Iris pigment epithelial cell (primary cell): ENCODE data around the gene SART3.
"Not testable (repeated sequence)": the region's sequence is repeated elsewhere in the genome, so short reads cannot be mapped to it uniquely, and the experiment has no call there.

Experiments used
- DNase-seq: peaks from one replicate; pipeline ENCODE4 v3.0.0-alpha.2; 2011; ENCODE audit warnings: low read depth

Gene SART3

DNA sequence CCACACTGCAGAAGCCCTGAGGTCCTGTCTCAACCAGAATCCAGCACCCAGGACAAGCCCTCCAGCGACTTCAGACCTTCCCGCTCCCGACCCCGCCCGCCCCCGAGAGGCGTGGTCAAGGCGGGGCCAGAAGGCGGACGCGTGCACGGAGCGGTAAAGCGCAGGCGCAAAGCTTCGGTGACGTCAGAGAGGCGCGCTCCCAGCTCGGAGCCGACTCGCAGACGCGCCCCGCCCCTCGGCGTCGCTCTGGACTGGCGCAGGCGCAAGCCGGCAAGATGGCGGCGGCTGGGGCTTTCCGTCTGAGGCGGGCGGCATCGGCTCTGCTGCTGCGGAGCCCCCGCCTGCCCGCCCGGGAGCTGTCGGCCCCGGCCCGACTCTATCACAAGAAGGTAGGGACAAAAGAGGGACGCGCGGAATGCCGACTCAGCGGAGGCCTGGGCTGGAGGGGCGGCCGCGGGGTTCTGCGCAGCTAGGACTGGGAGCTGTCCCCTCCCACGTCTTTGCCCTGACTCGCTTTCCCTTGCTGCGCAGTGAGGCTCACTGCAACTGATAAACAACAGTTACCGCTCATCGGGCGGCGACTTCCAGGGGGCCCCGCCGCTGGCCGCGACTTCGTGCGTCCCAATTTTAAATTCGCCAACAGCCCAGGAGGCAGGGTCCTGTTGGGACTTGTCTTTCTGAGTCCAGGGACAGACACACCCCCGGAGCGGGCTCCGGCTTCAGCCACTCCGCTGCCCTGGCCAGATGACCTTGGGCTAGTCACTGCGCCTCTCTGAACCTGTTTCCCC is 1.6 kb upstream of the SART3 start, which contains the start of gene ISCU:
Gene ISCU, plus strand, starts transcription at position 249 of the 788 bp plus-strand sequence. Its CDS starts 27 bp downstream, at position 276.
- peak; percentile 96 for DNase-seq

DNA sequence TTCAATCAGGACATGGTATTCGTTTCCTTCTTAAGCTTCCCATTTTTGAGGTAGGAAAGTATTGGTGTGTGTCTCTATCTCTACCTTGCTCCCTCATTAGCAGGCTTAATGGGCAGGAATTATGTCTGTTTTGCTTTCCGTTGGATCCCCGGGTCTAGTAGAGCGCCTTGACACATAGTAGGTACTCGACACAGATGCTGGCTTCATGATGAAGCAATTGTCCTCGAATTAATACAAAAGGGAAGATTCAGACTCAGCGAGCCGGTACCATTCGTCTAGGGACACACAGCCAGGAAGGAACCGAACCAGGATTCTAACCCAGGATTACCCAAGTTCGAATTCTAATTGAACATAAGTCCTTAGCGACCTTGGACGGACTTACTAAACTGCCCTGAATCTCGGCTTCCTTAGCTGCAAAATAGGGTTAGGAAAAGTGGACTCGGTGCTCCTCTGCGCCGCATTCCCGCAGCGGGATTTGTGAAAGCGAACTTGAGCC is 927 bp upstream of the SART3 start:
- no peak for DNase-seq

DNA sequence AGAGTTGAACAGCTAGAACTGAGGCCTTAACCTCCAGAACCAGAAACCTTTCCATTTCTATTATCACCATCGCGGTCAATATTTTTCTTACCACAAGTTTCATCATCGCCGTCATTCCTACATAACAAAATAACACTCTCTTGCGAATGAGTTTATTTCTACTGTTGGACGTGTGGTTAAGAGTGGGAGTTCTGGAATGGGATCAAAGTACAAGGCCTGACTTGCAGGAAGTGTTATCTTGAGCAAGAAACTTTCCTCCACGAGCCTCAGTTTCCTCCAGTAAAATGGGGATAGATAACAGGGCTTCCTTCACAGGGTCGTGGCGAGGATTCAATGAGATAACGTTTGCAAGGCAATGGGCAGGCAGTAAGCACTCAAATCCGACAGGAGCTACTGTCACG is 652 bp downstream of the SART3 start:
- DNase-seq: peak; percentile 95

DNA sequence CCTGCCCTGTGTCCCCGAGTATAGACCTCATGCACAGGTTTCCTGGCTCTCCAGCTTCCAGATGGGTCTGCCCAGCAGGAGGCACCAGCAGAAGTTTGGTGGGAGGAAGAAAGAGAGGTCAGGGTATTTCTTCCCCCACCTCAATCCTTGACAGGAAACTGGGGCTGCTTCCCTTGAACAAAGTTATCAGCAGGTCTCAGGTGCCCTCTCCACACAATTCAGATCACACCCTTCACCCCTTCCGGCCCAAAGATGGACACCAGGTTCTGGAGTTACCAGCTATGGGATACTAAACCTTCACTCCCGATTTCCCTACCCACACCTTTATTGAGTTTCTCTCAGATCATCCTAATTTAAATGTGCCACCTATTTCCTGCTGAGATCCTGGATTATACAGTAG is 1.2 kb downstream of the SART3 start:
- no peak for DNase-seq

DNA sequence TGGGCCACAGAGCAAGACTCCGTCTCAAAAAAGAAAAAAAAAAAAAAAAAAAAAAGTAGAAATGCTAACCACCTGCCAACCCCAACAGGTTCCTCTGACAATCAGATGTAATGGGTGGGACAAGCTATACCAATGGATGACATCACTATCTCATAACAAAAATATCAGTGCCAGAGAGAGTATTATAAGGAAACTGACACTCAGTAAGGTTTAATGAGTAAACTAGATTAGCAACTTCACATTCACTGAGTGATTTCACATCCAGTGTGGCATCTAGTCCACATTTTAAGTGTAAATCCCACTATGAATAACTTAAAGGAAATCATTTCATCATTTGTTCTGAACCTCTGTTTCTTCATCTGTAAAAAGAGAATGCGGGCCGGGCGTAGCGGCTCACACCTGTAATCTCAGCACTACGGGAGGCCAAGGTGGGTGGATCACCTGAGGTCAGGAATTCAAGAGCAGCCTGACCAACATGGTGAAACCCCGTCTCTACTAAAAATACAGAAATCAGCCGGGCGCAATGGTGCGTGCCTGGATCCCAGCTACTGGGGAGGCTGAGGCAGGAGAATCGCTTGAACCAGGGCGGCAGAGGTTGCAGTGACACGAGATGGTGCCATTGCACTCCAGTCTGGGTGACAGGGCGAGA is 1.8 kb downstream of the SART3 start:
- DNase-seq: no peak

DNA sequence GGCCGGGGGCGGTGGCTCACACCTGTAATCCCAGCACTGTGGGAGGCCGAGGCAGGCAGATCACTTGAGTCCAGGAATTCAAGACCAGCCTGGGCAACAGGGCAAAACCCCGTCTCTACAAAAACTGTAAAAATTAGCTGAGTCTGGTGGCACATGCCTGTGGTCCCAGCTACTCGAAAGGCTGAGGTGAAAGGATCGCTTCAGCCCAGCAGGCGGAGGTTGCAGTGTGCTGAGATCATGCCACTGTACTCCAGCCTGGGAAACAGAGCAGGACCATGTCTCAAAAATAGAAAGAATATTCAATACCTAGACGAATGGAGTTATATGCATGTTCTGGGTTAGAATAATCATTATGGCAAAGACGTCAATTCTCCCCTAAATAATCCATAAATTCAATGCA is 5.6 kb downstream of the SART3 start:
- DNase-seq: not testable (repeated sequence)

DNA sequence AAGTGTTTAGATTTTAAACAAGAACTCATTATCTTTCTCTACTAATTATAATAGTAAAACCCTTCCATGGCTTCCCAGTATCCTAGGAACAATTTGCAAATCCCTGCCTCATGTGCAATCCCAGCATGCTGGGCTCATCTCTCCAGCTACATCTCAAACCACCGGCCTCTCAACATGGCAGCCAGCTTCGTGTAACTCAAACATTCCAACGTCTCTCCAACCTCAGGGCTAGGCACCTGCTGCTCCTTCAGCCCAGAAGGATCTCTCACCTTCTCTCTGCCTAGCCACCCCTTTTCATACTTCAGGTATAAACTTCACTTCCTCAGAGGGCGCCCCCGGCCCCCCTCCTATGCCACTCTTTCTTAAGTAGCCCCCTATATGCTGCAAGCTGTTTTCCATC is 7.2 kb downstream of the SART3 start:
- DNase-seq: no peak

DNA sequence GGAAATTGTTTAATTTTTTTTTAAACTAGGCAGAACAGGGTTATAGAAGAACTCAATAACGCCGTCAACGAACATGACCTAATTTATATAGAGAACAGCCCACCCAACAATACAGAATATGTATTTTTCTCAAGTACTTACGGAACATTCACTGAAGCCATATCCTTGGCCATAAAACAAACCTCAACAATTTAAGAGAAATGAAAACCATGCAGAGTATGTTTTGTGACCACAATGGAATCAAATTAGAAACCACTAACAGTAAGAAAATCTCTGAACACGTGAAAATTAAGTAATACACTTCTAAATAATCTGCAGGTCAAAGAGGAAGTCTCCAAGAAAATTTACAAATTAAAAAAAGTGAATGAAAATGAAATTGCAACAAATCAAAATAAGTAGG is 9.4 kb downstream of the SART3 start:
- DNase-seq: peak; percentile 85

DNA sequence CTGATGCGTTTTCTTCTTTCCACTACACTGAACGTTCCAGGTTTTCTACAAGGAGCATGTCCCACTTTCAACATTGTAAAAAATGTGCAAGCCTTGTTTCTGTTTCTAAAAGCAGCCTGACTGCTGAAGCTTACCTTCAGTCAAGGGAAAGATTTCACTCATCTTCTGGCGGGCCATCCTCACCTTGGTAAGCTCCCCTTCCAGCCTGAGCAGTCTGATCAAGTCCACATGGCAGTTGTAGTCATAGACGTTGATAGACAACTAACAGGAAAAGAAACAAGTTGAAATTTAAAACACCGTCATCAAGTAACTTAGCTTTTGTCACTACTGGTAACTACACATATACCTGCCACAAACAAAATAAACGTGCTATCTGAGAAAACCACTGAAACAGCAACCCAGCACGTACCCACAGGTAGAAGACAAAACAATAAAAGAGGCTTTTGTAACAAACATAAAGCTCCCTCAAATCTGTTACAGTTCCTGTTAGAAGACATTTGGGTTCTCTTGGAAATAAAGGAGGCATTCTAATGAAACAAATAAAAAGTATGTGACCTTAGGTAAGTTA is 11.9 kb downstream of the SART3 start:
- no peak for DNase-seq

DNA sequence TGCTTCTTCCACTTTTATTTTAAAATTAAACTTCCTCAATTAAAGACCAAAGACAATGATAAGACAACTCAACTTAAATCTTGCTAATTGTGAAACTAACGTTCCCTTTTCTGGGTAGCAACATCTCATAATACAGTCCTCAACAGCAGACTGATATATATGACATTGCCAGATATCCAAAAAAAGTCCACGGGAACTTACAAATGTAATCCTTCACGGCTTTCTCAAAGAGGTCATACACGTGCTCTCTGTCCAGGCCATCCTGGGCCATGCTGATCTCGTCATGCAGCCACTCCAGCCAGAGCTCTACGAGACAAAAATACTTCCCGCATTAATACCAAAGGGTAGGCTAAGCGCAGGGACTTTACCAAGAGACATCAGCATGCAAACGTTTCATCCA is 13.3 kb downstream of the SART3 start:
- DNase-seq: no peak

DNA sequence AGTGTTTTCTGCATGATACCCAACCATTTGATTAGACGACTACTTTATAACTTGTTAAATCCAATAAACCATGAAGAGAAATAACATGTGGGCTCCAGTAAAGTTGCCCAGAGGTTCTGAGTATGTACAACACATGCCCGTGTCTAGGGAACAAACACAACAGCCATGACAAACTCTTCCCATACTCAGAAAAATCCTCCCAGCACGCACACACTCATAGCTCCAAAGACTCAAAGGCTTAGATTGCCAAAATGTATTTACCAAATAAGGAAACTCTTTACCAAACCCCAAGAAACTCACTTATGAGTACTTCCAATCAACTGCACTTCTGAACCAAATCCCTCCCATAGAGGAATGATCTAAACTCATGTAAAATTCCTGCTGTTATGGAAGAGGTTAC is 17.3 kb downstream of the SART3 start:
- DNase-seq: no peak

DNA sequence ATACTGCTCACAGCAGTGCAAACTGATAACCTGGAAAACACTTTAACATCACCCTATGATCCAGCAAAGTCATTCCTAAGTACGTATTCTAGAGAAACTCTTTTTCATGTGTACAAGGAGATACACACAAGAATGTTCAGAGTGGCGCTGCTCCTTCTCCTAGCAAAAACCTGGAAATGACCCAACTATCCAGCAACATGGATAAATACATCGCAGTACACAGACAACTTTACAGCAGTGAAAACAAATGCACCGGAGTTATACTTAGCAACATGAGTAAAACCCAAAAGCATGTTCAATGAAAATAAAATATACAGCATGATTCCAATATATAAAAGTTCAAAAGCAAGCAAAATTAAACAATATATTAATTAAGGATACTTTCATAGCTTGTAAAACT is 18.7 kb downstream of the SART3 start:
- no peak for DNase-seq

DNA sequence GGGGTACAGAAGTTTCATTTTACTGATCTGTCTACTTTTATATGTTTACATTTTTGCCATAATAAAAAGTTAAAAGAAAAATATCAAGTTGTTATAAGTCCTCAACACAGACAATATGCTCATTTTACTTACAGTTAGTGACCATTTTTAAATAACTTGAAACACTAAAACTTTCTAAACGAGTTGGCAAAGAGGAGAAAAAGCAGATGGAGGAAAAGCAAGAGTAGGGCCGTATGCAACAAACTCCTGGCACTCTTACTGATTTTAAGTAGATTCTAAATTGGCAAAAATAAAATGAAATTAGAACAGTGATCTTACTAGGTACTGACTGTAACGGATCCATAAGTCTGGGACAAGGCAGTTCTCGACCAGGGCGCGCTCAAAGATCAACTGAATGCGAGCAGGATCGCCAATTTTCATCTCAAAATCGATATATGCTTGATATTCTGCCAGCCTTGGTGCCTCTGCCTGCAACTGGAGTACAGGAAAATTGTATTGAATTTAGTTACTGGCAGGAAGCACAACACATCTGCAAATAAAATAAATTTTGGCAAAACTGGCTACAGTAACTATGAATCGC is 22.3 kb downstream of the SART3 start:
- no peak for DNase-seq

DNA sequence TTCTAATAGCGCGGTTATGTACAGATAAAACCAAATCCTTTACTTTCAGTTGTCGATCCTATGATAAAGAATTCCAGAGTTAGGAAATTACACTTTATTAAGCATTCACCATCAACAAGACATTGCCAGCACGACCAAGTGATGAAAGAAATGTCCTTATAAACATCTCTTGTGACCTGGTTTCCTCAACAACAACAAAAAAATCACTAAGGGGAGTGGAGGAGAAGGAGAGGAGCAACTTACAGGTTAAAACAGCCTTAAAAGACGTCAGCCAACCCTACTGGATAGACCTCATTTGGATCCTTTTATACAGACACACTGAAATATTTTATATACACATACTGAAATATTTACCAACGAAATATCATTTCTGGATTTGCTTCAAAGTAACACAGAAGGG is 22.8 kb downstream of the SART3 start:
- DNase-seq: no peak

DNA sequence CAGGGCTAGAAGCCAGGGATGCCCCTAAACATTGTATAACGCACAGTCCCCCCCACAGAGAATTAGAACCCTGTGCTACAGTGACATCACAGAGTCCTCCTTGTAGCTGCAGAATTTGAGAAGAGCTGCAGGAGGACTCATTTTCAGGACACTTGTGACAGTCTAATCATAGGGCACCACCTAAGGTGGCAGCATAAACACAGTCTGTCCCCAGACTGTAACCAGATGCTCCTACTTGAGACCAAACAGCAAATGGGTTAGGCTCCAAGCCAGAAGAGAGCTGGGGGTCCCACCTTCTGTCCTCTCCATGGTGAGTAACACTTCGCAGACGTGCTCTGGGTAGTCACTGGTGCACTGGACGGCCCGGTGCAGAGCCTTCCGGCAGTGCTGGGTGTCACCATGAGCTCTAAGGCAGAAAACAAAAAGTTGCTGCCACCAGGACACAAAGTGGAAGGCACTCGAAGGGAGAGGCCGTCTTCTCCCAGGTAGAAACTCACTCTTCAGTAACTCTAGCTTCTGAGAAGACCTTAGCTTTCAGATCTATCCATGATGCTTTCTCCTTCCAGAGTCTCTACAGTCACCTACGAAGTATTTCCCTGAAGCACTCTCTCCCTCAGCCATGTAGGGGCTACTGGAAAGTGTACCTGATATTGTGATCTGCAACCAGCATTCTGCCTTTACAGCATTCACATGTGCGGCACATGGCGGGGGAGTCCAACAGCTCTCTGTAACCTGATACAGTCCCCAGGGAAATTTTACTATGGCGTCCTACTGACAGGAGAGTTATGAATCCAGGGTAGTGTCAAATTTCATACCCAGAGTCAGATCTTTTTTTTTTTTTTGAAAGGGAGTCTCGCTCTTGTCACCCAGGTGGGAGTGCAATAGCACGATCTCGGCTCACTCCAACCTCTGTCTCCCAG is 28.8 kb downstream of the SART3 start:
- DNase-seq: peak; percentile 45

DNA sequence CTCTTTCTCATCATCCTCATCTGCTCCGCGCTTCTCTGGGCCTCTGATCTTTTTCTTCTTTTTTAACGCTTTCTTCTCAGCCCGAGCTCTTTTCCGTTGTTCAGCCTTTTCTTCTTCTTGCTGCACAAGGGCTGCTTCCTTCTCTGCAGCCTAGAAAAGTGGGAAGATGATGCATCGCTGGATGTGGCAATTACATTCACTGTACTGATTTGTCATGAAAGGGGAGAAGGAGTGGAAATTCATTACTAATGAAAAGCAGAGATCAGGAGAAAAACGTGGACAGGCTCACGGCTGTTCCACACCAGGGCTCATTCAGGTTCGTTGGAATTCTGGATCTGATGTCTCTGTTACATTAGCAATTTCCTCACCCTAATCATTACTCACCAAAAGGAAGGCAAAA is 30.8 kb downstream of the SART3 start:
- DNase-seq: no peak

DNA sequence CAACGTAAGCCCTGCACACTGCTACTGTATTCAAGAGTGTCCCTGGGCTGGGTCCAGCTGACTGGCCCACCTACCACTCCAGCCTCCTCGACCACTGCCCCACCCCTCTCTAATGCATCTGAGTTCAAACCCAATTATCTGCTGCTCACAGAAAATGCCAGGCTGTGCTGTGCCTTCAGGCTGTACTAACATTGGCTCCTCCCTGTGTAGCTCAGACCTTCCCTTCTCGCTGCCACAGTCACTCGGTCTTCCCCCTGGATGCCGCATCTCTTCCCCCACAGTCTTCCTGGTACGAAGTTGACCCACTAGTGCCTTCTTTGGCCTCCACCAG is 33.8 kb downstream of the SART3 start:
- DNase-seq: no peak

DNA sequence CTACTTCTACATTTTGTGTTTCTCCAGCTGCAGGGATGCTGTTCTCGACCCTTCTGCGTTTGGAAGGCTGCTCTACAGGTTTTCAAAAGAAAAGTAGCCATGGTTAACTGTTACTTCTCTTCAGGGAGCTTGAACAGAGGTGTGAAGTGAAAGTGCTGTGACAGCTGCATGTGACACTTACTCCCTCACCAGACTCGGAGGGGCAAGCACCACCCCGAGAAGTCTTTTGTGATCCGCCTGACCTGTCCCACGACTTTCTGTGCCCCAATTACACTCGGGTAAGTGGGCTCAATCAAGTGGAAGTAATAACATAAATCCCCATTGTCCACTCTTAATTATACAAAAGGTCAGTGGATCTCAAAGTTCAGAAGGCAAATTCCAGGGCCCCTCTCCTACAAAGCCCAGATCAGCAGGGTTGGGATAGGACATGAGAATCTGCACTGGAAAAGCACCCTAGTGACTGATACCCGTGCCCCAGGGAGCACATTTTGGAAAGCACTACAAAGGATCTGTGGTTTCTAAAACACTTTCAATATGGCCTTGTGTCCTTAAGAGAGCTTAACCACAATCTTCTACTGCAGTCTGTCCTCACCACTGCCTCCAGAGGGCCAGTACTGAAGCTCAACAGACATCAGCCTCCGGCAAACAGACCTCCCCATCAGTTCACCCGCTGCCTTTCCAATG is 34.3 kb downstream of the SART3 start:
- peak; percentile 52 for DNase-seq

DNA sequence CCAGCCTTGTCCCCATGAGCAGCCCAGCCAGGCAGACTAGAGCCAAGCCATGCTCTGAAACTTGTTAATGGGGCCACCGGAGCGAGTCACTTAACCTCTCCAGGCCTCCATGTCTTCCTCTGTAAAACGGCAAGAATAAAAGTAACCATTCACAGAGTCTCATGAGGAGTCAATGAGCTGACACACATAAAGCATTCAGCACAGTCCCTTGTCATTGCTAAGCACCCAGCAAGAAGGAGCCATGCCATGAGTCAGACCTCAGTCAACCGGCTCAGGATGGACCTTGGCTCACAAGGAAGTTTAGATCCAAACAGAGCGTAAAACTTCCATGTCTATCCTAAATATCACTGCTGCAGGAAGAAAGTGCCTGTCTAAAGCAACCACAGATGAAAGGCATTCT is 35.3 kb downstream of the SART3 start:
- peak; percentile 41 for DNase-seq

DNA sequence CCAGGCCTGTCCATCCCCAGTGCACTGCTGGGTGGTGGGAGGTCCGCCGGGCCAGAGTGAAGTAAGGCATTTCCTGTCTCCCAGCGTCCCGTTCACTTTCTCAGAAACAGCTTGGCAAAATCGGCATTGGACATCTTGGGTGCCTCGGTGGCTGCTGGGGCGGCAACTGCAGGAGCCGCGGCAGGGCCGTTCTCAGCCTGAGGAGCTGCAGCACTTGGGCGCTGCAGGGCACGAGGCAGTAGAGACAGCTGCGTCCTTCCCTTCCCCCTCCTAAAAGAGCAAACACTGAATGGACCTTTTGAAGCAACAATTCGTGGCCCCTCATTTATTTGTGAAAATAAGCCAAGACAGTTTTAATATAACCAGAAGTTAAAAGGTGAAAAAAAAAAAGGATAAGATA is 37.6 kb downstream of the SART3 start:
- no peak for DNase-seq

DNA sequence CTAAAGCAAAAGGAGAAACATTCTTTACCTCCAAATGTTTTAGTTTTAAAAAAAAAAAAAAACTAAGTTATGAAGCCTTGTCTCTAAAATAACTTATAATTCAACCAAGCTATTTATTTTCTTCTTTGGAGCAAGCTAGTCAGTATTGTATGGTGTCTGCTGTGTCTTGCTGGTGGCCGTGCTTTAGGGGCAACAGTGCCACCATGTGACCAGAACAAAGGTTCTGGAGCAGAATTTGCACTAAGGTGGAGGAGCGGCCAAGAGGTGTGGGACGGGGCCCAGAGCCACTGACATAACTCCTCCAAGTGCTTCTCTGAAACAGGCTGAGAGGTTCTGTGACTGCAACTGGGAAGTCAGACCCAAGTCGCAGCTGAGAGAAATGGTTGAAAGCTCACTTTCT is 41.4 kb downstream of the SART3 start:
- no peak for DNase-seq
